WTC11 (cell line): ENCODE measurements around the gene STAT1.

Source experiments
- ATF1 ChIP-seq: sonication (generic); formaldehyde crosslinking; IDR thresholded peaks from 2 replicates; pipeline ENCODE4 v1.8.1; 2023; ENCODE audit warnings: mild to moderate bottlenecking, moderate library complexity, missing genetic modification reagents
- CTCF ChIP-seq: fragments of 200-600 bp; IDR thresholded peaks from 2 replicates; pipeline ENCODE4 v1.8.0; 2022; ENCODE audit warnings: antibody characterized with exemption
- MAX ChIP-seq: sonication (generic); formaldehyde crosslinking; IDR thresholded peaks from 2 replicates; pipeline ENCODE4 v1.8.0; 2022; ENCODE audit warnings: mild to moderate bottlenecking, missing genetic modification reagents
- MYBL2 ChIP-seq: sonication (generic); formaldehyde crosslinking; IDR thresholded peaks from 2 replicates; pipeline ENCODE4 v1.8.1; 2023; ENCODE audit warnings: mild to moderate bottlenecking, moderate library complexity, missing genetic modification reagents
- TP53 ChIP-seq: sonication (generic); formaldehyde crosslinking; IDR thresholded peaks from 2 replicates; pipeline ENCODE4 v1.8.1; 2023; ENCODE audit warnings: mild to moderate bottlenecking, missing genetic modification reagents
- USF2 ChIP-seq: sonication (generic); formaldehyde crosslinking; IDR thresholded peaks from 2 replicates; pipeline ENCODE4 v1.8.1; 2023; ENCODE audit warnings: mild to moderate bottlenecking, missing genetic modification reagents, moderate library complexity
- ZBTB43 ChIP-seq: sonication (generic); formaldehyde crosslinking; IDR thresholded peaks from 2 replicates; pipeline ENCODE4 v1.8.1; 2023; ENCODE audit warnings: mild to moderate bottlenecking, missing genetic modification reagents
- ZNF138 ChIP-seq: sonication (generic); formaldehyde crosslinking; conservative IDR thresholded peaks from 2 replicates; pipeline ENCODE4 v1.8.1; 2022; ENCODE audit warnings: mild to moderate bottlenecking, moderate library complexity, missing genetic modification reagents

GRCh38 chr2:191049728-191050639 is 36.0 kb upstream of the STAT1 start:
- TF ChIP-seq ATF1 (CRISPR knock-in tag) (no peak), MYBL2 (CRISPR knock-in tag) (no peak), ZNF138 (CRISPR knock-in tag) (no peak), MAX (no peak), TP53 (no peak), CTCF (no peak), ZBTB43 (no peak), USF2 (CRISPR knock-in tag) (no peak)
